ENCODE data around the gene HNRNPH1.

Gene HNRNPH1

DNA sequence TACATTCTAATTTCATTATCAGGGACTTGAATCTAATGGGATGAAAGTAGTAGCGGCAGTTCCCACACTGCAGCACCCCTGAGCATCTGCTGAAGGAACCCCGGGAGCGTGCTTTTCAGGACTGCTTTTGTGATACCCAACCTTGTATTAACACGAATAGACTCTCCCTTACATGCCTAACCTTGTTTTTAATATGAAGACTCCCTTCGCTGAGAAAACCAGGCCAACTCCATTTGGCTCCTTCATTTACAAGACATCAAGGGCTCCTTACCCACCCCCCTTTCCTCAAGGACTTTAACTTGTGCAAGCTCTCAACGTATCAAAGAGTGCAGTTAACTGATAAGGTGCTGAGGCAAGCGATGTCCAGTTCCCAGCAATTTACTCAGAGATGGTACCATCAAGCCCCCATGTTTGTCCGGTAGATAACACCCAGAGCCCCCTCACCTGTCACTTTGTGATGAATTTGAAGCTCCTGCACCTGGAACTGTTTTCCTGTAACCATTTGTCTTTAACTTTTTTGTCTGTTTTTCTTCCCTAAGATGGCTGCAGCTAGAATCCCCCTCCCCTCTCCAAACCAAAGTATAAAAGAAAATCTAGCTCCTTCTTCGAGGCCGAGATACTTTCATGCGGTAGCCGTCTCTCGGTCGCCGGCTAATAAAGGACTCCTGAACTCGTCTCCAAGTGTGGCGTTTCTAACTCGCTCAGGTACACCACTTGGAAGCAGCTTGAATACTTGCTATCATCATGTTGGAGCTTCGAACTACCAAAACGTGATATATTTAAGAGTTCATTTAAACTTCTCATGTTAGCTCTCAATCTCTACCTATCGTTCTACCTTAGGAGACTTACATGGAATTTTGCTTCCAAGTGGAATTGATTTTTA lies 10.7 kb downstream of the HNRNPH1 start:
- Histone ChIP-seq H3K27ac (ENCODE audit: low read depth, low read length, severe bottlenecking) (no peak overlapping the region), H3K4me1 (ENCODE audit: control insufficient read depth, insufficient read depth, low read length, poor library complexity, severe bottlenecking) (peaks cover 8% of the 10 kb centered on the region), H3K4me3 (ENCODE audit: extremely low read depth, insufficient read depth, low read length, poor library complexity, severe bottlenecking) (no peak overlapping the region), H3K36me3 (ENCODE audit: control insufficient read depth, insufficient read depth, low read length) (peaks cover 91% of the 10 kb centered on the region), H3K9me3 (ENCODE audit: control insufficient read depth, low read length) (no peaks in the 10 kb centered on the region)
- 90 to 93% methylated on average over 18 to 20 of the region's 21 CpGs for WGBS, 2 experiments (ENCODE audit: insufficient coverage in 2 of 2)

DNA sequence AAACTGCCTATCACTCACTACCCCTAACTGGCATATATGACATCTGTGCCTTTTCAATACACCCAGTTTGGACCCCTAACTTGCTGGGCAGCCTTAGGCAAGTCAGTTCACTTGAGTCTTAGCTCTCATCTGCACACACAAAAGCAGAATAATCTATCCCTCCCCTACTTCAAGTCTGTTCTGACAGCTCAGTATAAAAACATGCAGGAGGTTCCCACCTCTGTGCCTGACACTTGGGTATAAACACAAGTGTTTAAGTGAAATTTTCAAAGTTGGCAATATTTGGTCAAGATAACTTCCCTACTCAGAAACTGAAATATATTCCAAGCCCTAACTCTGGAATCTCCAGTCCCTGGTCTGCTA lies 12.6 kb downstream of the HNRNPH1 start:
- H3K4me1 ChIP-seq (ENCODE audit: control insufficient read depth, insufficient read depth, low read length, poor library complexity, severe bottlenecking): peaks cover 4% of the 10 kb centered on the region
- no peaks in the 10 kb centered on the region for H3K9me3 ChIP-seq (ENCODE audit: control insufficient read depth, low read length)
- H3K4me3 ChIP-seq (ENCODE audit: extremely low read depth, insufficient read depth, low read length, poor library complexity, severe bottlenecking): no peak overlapping the region
- peaks cover 79% of the 10 kb centered on the region for H3K36me3 ChIP-seq (ENCODE audit: control insufficient read depth, insufficient read depth, low read length)
- no peak overlapping the region for H3K27ac ChIP-seq (ENCODE audit: low read depth, low read length, severe bottlenecking)

DNA sequence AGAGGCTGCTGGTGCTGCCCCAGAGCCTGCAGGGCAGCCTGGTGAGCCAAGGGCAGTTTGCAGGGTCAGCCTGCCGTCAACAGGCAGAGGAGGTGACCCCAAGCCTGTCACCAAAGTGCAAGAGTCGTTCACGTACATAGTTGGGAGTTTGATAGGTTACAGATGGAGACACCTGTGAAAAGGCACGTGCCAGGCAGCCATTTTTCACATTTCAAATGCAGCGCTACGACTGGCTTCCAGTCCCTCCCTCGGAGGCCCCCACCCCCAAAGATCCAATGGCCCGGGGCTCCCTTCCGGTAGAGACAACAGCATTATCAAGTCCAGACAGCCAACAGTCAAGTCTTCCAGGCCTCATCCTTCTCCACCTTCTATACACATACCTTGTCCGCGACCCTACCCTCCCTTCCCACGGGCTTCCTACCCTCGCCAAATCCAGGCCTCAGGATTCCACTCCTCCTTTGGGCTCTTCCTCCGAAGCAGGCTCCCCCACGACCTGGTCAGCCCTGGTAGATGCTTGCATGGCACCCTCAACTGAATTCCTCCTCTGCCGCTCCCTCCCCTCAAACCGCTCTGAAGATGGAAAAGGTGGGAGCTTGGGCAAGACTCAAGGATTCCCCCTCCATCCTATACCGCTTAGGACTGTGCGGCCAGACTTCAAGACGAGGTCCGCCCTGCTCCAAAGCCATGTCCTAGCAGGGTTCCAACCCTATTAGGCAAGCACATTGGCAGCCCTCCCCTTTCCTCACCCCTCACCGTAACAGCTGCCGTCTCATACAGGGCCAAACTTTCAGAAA lies 13.2 kb downstream of the HNRNPH1 start:
- WGBS, 2 experiments (ENCODE audit: insufficient coverage in 2 of 2): 93 to 95% methylated on average over 13 to 18 of the region's 23 CpGs

DNA sequence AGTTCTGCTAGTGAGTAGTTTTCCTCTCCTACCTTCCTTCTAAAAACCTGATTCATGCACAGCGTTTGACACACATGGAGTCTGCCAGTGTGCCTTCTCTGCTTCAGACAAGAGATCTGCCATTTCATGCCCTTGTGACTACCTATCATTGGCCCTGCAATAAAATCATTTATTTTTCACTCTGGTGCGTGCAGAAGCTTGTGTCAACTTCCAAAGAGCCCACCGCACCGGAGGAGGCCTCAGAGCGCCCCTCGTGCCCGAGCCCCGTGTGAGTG lies 13.7 kb downstream of the HNRNPH1 start:
- 84 to 92% methylated on average over 8 of the region's 8 CpGs for whole genome bisulfite sequencing, 2 experiments (ENCODE audit: insufficient coverage in 2 of 2)
- Histone ChIP-seq H3K9me3 (ENCODE audit: control insufficient read depth, low read length) (no peaks in the 10 kb centered on the region), H3K36me3 (ENCODE audit: control insufficient read depth, insufficient read depth, low read length) (peaks cover 77% of the 10 kb centered on the region), H3K4me1 (ENCODE audit: control insufficient read depth, insufficient read depth, low read length, poor library complexity, severe bottlenecking) (peaks cover 4% of the 10 kb centered on the region), H3K27ac (ENCODE audit: low read depth, low read length, severe bottlenecking) (peak overlapping the region; percentile 41), H3K4me3 (ENCODE audit: extremely low read depth, insufficient read depth, low read length, poor library complexity, severe bottlenecking) (no peak overlapping the region)

More for the DNA sequence above, 13.2 kb downstream of the HNRNPH1 start:
- Histone ChIP-seq H3K27ac (ENCODE audit: low read depth, low read length, severe bottlenecking) (peak overlapping the region; percentile 41), H3K4me3 (ENCODE audit: extremely low read depth, insufficient read depth, low read length, poor library complexity, severe bottlenecking) (no peak overlapping the region), H3K36me3 (ENCODE audit: control insufficient read depth, insufficient read depth, low read length) (peaks cover 79% of the 10 kb centered on the region), H3K4me1 (ENCODE audit: control insufficient read depth, insufficient read depth, low read length, poor library complexity, severe bottlenecking) (peaks cover 4% of the 10 kb centered on the region), H3K9me3 (ENCODE audit: control insufficient read depth, low read length) (no peaks in the 10 kb centered on the region)

DNA sequence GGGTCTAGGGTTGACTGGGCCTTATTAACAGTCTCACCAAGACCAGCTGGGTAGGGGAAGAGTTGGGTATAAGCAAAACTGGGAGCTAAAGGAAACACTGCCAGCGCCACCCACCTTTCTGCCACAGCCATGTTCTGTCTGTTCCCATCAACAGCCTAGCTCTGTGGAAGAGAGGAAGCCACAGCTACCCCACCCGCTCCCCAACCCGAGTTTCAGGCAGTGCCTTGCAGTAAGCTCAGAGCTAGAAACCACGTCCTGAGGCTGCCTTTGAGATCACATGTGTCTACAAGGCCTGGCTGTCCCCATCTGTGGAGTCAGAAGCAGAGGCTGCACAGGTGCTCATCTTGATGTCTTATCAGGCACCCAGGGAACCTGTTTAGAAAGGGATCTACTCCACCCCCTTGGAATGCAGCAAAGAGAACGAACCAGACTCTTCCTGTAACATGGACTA lies 15.3 kb downstream of the HNRNPH1 start:
- peaks cover 4% of the 10 kb centered on the region for H3K4me1 ChIP-seq (ENCODE audit: control insufficient read depth, insufficient read depth, low read length, poor library complexity, severe bottlenecking)
- 92 to 96% methylated on average over 3 to 4 of the region's 5 CpGs for WGBS, 2 experiments (ENCODE audit: insufficient coverage in 2 of 2)
- H3K36me3 ChIP-seq (ENCODE audit: control insufficient read depth, insufficient read depth, low read length): peaks cover 70% of the 10 kb centered on the region
- H3K9me3 ChIP-seq (ENCODE audit: control insufficient read depth, low read length): no peaks in the 10 kb centered on the region
- H3K4me3 ChIP-seq (ENCODE audit: extremely low read depth, insufficient read depth, low read length, poor library complexity, severe bottlenecking): no peak overlapping the region
- H3K27ac ChIP-seq (ENCODE audit: low read depth, low read length, severe bottlenecking): no peak overlapping the region

DNA sequence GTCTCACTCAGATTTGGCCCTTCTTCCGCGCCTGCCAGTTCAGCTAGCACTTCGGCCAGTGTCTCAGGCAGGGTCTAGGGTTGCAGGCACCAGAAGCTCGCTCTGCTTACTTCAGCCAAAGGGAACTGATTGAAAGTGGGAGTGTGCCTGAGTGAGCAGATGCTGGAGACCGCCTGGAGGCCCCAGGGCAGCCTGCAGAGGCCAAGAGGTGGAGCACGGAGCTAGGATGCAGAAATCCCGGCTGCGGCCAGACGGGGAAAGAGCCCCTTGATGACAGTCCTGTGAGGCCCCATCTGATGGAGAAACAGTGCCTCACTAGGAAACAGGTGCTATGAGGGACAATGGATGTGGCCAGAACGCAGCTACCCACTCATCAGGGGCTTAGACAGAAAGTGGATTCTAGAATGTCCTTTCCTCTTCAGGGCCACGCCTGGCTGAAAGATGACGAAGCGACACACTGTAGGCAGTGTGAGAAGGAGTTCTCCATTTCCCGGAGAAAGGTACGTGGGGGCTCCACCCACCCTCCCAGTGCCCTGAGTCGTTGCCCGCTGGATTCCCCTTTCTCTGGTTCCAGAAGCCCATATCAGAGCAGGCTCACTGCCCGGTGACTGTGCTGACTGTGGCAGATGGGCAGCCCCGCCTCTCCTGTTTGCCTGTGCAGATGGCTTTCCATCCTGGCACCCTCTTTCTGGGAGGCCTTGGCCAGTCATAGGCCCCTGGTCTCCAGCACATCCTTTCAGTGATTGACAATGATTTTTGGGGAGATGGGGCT lies 16.1 kb downstream of the HNRNPH1 start:
- peak overlapping the region; percentile 45 for H3K27ac ChIP-seq (ENCODE audit: low read depth, low read length, severe bottlenecking)
- peaks cover 4% of the 10 kb centered on the region for H3K4me1 ChIP-seq (ENCODE audit: control insufficient read depth, insufficient read depth, low read length, poor library complexity, severe bottlenecking)
- H3K9me3 ChIP-seq (ENCODE audit: control insufficient read depth, low read length): no peaks in the 10 kb centered on the region
- 86 to 87% methylated on average over 11 to 16 of the region's 19 CpGs for WGBS, 2 experiments (ENCODE audit: insufficient coverage in 2 of 2)
- no peak overlapping the region for H3K4me3 ChIP-seq (ENCODE audit: extremely low read depth, insufficient read depth, low read length, poor library complexity, severe bottlenecking)
- peaks cover 66% of the 10 kb centered on the region for H3K36me3 ChIP-seq (ENCODE audit: control insufficient read depth, insufficient read depth, low read length)

DNA sequence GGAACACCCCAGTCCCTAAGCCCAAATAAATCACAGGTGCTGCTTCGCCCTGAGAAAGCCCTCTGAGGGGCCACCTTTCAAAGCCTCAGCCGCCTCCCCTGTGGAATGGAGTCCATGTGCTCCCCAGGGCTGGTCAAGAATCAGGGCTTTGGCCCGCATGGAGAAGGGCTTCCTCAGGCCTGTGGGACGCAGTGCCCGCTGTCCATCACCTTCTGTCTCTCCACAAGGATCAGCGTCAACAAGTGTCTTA lies 16.6 kb downstream of the HNRNPH1 start:
- 91 to 96% methylated on average over 5 to 6 of the region's 6 CpGs for WGBS, 2 experiments (ENCODE audit: insufficient coverage in 2 of 2)
- Histone ChIP-seq H3K27ac (ENCODE audit: low read depth, low read length, severe bottlenecking) (peak overlapping the region; percentile 45), H3K4me1 (ENCODE audit: control insufficient read depth, insufficient read depth, low read length, poor library complexity, severe bottlenecking) (peaks cover 3% of the 10 kb centered on the region), H3K4me3 (ENCODE audit: extremely low read depth, insufficient read depth, low read length, poor library complexity, severe bottlenecking) (no peak overlapping the region), H3K9me3 (ENCODE audit: control insufficient read depth, low read length) (no peaks in the 10 kb centered on the region), H3K36me3 (ENCODE audit: control insufficient read depth, insufficient read depth, low read length) (peaks cover 66% of the 10 kb centered on the region)

DNA sequence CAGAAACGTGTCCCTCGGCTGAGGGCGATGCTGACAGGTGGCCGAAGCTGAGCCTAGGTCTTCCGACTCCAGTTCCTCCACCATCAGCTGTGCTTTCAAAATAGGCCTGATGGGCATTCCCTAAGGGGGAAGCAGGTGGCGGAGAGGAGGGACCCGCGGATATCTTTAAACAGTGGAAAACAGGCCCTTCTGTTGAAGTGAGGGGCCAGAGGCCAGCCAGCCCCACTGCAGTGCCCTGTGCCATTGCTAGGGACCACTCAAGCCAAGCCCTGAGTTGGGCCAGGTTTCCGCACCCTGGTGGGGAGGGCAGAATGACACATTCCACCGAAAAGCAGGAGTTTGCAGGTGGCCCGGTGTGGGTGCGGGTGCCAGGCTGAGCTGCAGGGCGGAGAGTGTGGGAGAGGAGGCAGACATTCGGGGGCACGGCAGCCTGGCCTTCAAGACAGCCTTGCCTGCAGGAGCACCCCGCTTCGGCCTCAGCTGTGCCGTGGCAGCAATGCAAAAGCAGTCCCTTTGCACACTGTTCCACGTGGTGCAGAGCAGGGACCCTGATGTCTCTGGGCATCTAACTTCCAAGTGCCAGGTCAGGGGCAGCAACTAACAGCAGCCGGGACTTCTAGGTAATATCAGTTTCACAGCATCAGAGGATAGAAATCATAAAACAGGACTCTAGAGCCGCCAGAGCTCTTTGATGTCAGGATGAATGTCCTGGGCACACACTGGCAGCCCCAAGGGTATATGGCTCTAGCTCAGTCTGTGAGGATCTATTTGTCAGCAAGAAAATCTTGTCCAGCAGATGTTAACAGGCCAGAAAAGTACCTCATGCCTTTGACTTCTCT lies 17.2 kb downstream of the HNRNPH1 start:
- WGBS, 2 experiments (ENCODE audit: insufficient coverage in 2 of 2): 94 to 99% methylated on average over 17 to 21 of the region's 21 CpGs
- Histone ChIP-seq H3K36me3 (ENCODE audit: control insufficient read depth, insufficient read depth, low read length) (peaks cover 64% of the 10 kb centered on the region), H3K9me3 (ENCODE audit: control insufficient read depth, low read length) (no peaks in the 10 kb centered on the region), H3K27ac (ENCODE audit: low read depth, low read length, severe bottlenecking) (peak overlapping the region; percentile 45), H3K4me3 (ENCODE audit: extremely low read depth, insufficient read depth, low read length, poor library complexity, severe bottlenecking) (no peak overlapping the region), H3K4me1 (ENCODE audit: control insufficient read depth, insufficient read depth, low read length, poor library complexity, severe bottlenecking) (no peaks in the 10 kb centered on the region)

DNA sequence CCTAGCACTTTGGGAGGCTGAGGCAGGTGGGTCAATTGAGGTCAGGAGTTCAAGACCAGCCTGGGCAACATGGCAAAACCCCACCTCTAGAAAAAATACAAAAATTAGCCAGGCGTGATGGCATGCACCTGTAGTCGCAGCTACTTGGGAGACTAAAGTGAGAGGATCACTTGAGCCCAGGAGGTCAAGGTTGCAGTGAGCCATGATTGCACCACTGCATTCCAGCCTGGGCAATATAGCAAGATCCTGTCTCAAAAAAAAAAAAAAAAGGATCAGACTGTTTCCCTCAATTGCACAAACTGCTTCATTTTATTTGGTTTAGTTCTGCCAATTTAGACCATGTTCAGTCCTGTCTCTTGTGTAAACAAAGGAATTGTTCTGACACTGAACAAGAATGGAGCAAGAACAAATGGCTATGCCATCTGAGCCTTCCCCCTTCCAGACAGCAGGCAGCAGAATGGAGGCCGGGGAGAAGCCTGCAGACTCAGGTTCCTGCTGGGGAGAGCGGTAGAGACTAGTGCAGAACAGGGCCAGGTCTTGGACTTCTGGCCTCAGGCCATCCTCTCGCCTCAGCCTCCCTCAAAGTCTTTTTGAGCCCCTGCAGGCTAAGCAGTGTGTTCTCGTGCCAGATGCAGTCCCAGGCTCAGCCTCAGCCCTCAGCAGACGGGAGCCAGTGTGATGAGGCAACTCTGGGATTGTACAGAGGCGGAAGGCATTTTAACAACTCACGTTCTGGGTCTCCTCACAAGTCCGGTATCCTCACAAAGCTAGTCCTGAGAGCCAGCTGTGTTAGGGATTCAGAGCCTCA lies 18.2 kb downstream of the HNRNPH1 start:
- no peaks in the 10 kb centered on the region for H3K9me3 ChIP-seq (ENCODE audit: control insufficient read depth, low read length)
- H3K4me3 ChIP-seq (ENCODE audit: extremely low read depth, insufficient read depth, low read length, poor library complexity, severe bottlenecking): no peak overlapping the region
- no peak overlapping the region for H3K27ac ChIP-seq (ENCODE audit: low read depth, low read length, severe bottlenecking)
- WGBS, 2 experiments (ENCODE audit: insufficient coverage in 2 of 2): 80 to 89% methylated on average over 9 to 10 of the region's 10 CpGs
- no peaks in the 10 kb centered on the region for H3K4me1 ChIP-seq (ENCODE audit: control insufficient read depth, insufficient read depth, low read length, poor library complexity, severe bottlenecking)
- peaks cover 64% of the 10 kb centered on the region for H3K36me3 ChIP-seq (ENCODE audit: control insufficient read depth, insufficient read depth, low read length)
